Fibroblast of lung (primary cell): ENCODE data around the gene TAOK2.

Source experiments
- CTCF ChIP-seq, 2 donors: IDR thresholded peaks in 1 of 2; conservative IDR thresholded peaks in 1 of 2; 1 replicate in 1 of 2; 2 replicates in 1 of 2; pipeline ENCODE4 v1.5.1; 2011 to 2012; ENCODE audit warnings: low read length in 2 of 2, control low read depth in 1 of 2, inconsistent platforms in 1 of 2, low read depth in 1 of 2, mild to moderate bottlenecking in 1 of 2
- EZH2 ChIP-seq: IDR thresholded peaks from 2 replicates; pipeline ENCODE4 v1.5.1; 2012; ENCODE audit warnings: low read length, control low read depth, mild to moderate bottlenecking; ENCODE audit errors: missing control alignments

GRCh38 chr16:30002614-30003346 is 29.1 kb downstream of the TAOK2 start:
- TF ChIP-seq CTCF (conservative IDR thresholded peaks at IDR 0.05 in 1 of 2, IDR thresholded peaks at IDR 0.05 in 1 of 2; ENCODE audit: low read depth in 1 of 2, low read length in 2 of 2) (no peak), EZH2 (no peak)
